CD4-positive, alpha-beta memory T cell (primary cell): ENCODE measurements around the gene FBXO38. TPM values are rescaled to one million over a fixed set of nuclear protein-coding genes. Genes with fewer than 3 reads are reported as not detected.

Experiments used
- CTCF ChIA-PET: fragments of 350-600 bp; sonication (Branson Sonifier 250); formaldehyde crosslinking; loops from one replicate; lab custom pipeline; 2021; ENCODE audit warnings: inconsistent platforms; ENCODE audit not compliant: partially characterized antibody; lab: Charles Lee
- POLR2A ChIA-PET: fragments of 350-600 bp; sonication (Branson Sonifier 250); formaldehyde crosslinking; loops from one replicate; lab custom pipeline; 2021; ENCODE audit not compliant: partially characterized antibody; lab: Charles Lee
- DNase-seq, 5 donors: peaks; one replicate each; pipeline versions ENCODE4 v3.0.0 to v3.0.0-alpha.2; 2020 to 2022; ENCODE audit warnings: mixed read lengths in 1 of 5
- H3K27ac ChIP-seq: one replicate; pipeline ENCODE4 v1.7.0; 2013; ENCODE audit warnings: low read depth, low read length
- H3K27me3 ChIP-seq: 2 replicates; pipeline ENCODE4 v1.7.0; 2013; ENCODE audit warnings: mild to moderate bottlenecking, low read length, moderate library complexity; ENCODE audit not compliant: insufficient read depth
- H3K36me3 ChIP-seq: 2 replicates; pipeline ENCODE4 v1.7.0; 2013; ENCODE audit warnings: mild to moderate bottlenecking, low read length, moderate library complexity; ENCODE audit not compliant: insufficient read depth
- H3K4me1 ChIP-seq: 2 replicates; pipeline ENCODE4 v1.7.0; 2013; ENCODE audit warnings: mild to moderate bottlenecking, low read length, moderate library complexity; ENCODE audit not compliant: insufficient read depth
- H3K4me3 ChIP-seq, 2 donors: one replicate each; pipeline ENCODE4 v1.7.0; 2013; ENCODE audit warnings: low read length in 2 of 2, mild to moderate bottlenecking in 1 of 2
- H3K9me3 ChIP-seq, 2 donors: one replicate each; pipeline ENCODE4 v1.7.0; 2013; ENCODE audit warnings: low read length in 2 of 2, control low read depth in 1 of 2; ENCODE audit not compliant: control insufficient read depth in 1 of 2
- H3K27ac Mint-ChIP-seq, 7 donors: one replicate each; pipeline ENCODE4 v1.8.0; 2020 to 2021; ENCODE audit warnings: mixed read lengths in 7 of 7, mild to moderate bottlenecking in 6 of 7, inconsistent platforms in 3 of 7, moderate library complexity in 3 of 7
- H3K27me3 Mint-ChIP-seq, 2 donors: one replicate each; pipeline ENCODE4 v1.8.0; 2020 to 2021; ENCODE audit warnings: mixed read lengths in 2 of 2
- H3K36me3 Mint-ChIP-seq, 2 donors: one replicate each; pipeline ENCODE4 v1.8.0; 2020 to 2021; ENCODE audit warnings: mixed read lengths in 2 of 2, inconsistent platforms in 1 of 2, mild to moderate bottlenecking in 1 of 2
- H3K4me1 Mint-ChIP-seq, 4 donors: one replicate each; pipeline ENCODE4 v1.8.0; 2020 to 2021; ENCODE audit warnings: mixed read lengths in 4 of 4, mild to moderate bottlenecking in 1 of 4
- H3K4me3 Mint-ChIP-seq, 8 donors: one replicate each; pipeline ENCODE4 v1.8.0; 2020 to 2021; ENCODE audit warnings: mixed read lengths in 8 of 8, mild to moderate bottlenecking in 7 of 8, moderate library complexity in 6 of 8, inconsistent platforms in 3 of 8
- H3K9me3 Mint-ChIP-seq, 8 donors: one replicate each; pipeline ENCODE4 v1.8.0; 2020 to 2021; ENCODE audit warnings: mixed read lengths in 8 of 8, mild to moderate bottlenecking in 5 of 8, inconsistent platforms in 3 of 8, moderate library complexity in 1 of 8
- intact Hi-C: fragments of 100-400 bp; cut with micrococcal nuclease; formaldehyde crosslinking; loops from one replicate; pipeline ENCODE4 v1.15.1; 2023
- polyA plus RNA-seq, 2 donors: library from polyadenylated mRNA; unstranded; fragments of 300-500 nt; fragmentation: Illumina TruSeq; gene quantifications; one replicate each; pipeline ENCODE4 v1.2.3, GENCODE V29; 2021
- total RNA-seq, 2 experiments: library from RNA; stranded (reverse); gene quantifications; one replicate each; pipeline ENCODE4 v1.2.3, GENCODE V29; 2021

The FBXO38 gene
- total and polyA plus RNA-seq, 4 experiments from 2014 or later = 7.6 to 78.3 (median 50.8) TPM

DNA sequence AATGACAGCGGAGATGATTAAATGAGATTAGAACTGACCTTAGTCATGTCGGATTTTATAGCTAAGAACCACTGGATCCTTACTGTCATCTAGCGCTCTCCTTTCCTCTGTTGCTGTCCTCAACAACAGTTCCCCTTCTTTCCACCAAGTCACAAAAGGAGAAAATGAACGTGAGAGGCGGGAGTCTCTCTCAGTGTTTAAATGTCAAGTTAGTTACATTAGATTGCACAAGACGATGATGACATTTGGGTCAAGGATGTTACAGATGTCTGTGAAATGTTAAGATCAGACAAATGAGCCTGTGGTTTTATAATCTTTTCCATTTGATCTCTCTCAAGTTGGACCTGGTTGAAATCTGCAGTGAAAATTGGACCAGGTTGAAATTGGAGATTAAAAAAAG is 53.5 kb downstream of the FBXO38 start:
- H3K4me1 ChIP-seq = no peaks in the 10 kb centered on the region
- no peaks in the 10 kb centered on the region for H3K27me3 Mint-ChIP-seq
- H3K36me3 ChIP-seq = peaks cover 70% of the 10 kb centered on the region
- H3K9me3 ChIP-seq = no peaks in the 10 kb centered on the region
- H3K27ac ChIP-seq = no peak overlapping the region
- ChIA-PET POLR2A (no interaction called here), CTCF (no interaction called here)
- intact Hi-C loops = no loop called here
- peaks cover 54 to 76% of the 10 kb centered on the region in 2 donors for H3K36me3 Mint-ChIP-seq
- DNase-seq = no peak
- H3K27ac Mint-ChIP-seq = peak overlapping the region in 3 of 7 donors; percentile 1 to 12 (median 11)
- H3K4me1 Mint-ChIP-seq = no peaks in the 10 kb centered on the region
- H3K9me3 Mint-ChIP-seq = no peaks in the 10 kb centered on the region
- no peak overlapping the region for H3K4me3 Mint-ChIP-seq
- H3K4me3 ChIP-seq = no peak overlapping the region
- H3K27me3 ChIP-seq = no peaks in the 10 kb centered on the region

DNA sequence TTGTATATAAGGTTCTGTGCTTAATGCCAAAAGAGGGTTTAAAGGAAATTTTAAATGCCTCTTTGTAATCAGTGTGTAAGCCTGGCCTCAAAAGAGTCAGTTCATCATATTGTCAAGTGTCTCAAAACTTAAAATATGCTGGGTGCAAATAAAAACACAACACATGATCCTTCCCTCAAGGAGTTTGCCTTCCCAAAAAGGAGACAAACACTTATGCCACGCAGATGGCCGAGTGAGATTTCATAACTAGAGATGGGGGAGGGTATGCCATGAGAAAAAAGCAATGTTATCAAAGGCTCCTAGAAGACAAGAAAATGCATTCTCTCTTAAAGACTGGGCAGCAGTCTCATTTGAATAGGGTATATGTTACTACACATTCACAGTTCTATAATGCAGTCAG is 55.2 kb downstream of the FBXO38 start:
- Histone ChIP-seq H3K4me3 (no peak overlapping the region), H3K36me3 (peaks cover 60% of the 10 kb centered on the region), H3K4me1 (no peaks in the 10 kb centered on the region), H3K27ac (no peak overlapping the region), H3K9me3 (no peaks in the 10 kb centered on the region), H3K27me3 (no peaks in the 10 kb centered on the region)
- intact Hi-C loops = no loop called here
- Mint-ChIP-seq H3K4me3 (no peak overlapping the region), H3K9me3 (no peaks in the 10 kb centered on the region), H3K27me3 (no peaks in the 10 kb centered on the region), H3K27ac (peak overlapping the region in 3 of 7 donors; percentile 23 to 47 (median 37)), H3K36me3 (peaks cover 47 to 67% of the 10 kb centered on the region in 2 donors), H3K4me1 (peaks cover 0 to under 1% (median 0%) of the 10 kb centered on the region in 4 donors)
- ChIA-PET POLR2A (no interaction called here), CTCF (interaction anchor here (1.6 to 8.9 kb wide), 2 partner anchors 65 to 292 kb away, joined by 4 to 96 read pairs; no protein-coding TSS in a partner anchor)
- no peak for DNase-seq

DNA sequence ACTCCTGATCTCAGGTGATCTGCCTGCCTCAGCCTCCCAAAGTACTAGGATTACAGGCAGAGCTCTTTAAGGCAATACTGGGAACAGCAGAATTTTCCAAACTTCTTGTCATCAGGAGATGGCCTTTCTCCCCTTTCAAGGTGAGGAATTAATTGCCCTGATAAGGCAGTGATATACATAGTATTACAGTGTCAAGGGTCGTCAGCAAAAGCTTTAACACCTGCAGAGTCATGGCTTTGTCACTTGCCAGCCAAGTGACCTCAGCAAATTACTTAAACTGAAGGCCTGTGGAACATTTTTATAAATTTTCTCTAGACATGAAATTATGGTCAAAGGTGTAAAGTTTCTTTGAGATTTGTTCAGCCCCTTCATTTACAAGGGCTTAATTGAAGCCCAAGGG is 59.5 kb downstream of the FBXO38 start:
- ChIA-PET POLR2A (no interaction called here), CTCF (interaction anchor here (0.8 to 8.9 kb wide), 16 partner anchors 10 to 672 kb away, joined by 3 to 96 read pairs (median 6); no protein-coding TSS in a partner anchor)
- H3K4me1 Mint-ChIP-seq = peaks cover 0 to 1% (median 0%) of the 10 kb centered on the region in 4 donors
- peaks cover 37% of the 10 kb centered on the region for H3K36me3 ChIP-seq
- no peak overlapping the region for H3K4me3 Mint-ChIP-seq
- no peak overlapping the region for H3K27ac Mint-ChIP-seq
- no peaks in the 10 kb centered on the region for H3K9me3 Mint-ChIP-seq
- H3K27me3 ChIP-seq = no peaks in the 10 kb centered on the region
- H3K9me3 ChIP-seq = no peaks in the 10 kb centered on the region
- H3K4me3 ChIP-seq = no peak overlapping the region
- peaks cover 33 to 44% of the 10 kb centered on the region in 2 donors for H3K36me3 Mint-ChIP-seq
- no peaks in the 10 kb centered on the region for H3K4me1 ChIP-seq
- no peak for DNase-seq
- H3K27ac ChIP-seq = no peak overlapping the region
- H3K27me3 Mint-ChIP-seq = no peaks in the 10 kb centered on the region
- intact Hi-C loops = no loop called here

DNA sequence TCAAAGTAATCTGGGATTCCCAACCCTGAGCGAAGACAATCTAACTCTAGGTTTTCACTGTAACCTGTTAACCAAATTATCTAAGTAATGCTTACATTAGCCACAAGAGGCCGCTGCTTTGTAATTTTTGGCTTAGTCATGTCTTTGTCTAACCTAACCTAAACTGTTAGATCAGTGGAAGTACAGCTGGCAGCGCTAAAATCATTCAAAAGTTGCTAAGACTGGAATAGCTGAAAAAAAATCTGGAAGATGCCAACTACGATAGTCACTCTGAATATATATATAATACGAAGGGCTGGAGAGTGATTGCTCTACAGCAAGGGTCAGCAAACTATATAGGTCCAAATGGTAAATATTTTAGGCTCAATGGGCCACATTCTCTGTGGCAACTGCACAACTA is 60.2 kb downstream of the FBXO38 start:
- CTCF ChIA-PET = interaction anchor here (1.1 to 8.9 kb wide), 15 partner anchors 9 to 592 kb away, joined by 3 to 96 read pairs (median 6); no protein-coding TSS in a partner anchor
- Mint-ChIP-seq H3K27me3 (no peaks in the 10 kb centered on the region), H3K4me3 (no peak overlapping the region), H3K36me3 (peaks cover 30 to 36% of the 10 kb centered on the region in 2 donors), H3K4me1 (peaks cover 0 to 1% (median 0%) of the 10 kb centered on the region in 4 donors), H3K27ac (no peak overlapping the region), H3K9me3 (no peaks in the 10 kb centered on the region)
- no peak overlapping the region for H3K4me3 ChIP-seq
- peaks cover 29% of the 10 kb centered on the region for H3K36me3 ChIP-seq
- no peaks in the 10 kb centered on the region for H3K9me3 ChIP-seq
- POLR2A ChIA-PET = no interaction called here
- H3K27me3 ChIP-seq = no peaks in the 10 kb centered on the region
- DNase-seq = peak; percentile 42 to 48 (median 43)
- H3K4me1 ChIP-seq = no peaks in the 10 kb centered on the region
- no peak overlapping the region for H3K27ac ChIP-seq
- intact Hi-C loops = loop anchor here (1.0 kb wide), 3 partner anchors 39 to 670 kb away; no protein-coding TSS in a partner anchor

DNA sequence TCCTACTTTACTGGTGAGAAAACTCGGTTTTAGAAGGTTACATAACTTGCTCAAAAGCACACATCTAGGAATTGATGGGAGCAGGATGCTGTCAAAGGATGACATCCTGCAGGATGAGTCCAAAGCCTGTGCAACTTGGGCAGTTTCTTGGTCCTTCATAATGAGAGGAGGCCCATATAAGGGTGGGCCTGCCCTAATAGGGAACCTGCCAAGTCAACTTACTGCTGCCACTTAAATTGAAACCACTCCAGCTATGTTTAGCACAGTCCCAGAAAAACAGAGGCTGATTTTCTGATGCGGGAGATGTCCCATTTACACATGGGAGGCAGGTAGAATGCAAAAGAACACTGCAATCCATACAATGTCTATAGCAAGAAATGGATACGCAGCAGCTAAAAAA is 61.8 kb downstream of the FBXO38 start:
- ChIA-PET CTCF (interaction anchor here (1.4 to 8.9 kb wide), 2 partner anchors 286 to 669 kb away, joined by 3 to 96 read pairs; no protein-coding TSS in a partner anchor), POLR2A (no interaction called here)
- H3K36me3 ChIP-seq = peaks cover 14% of the 10 kb centered on the region
- no peaks in the 10 kb centered on the region for H3K4me1 ChIP-seq
- no peaks in the 10 kb centered on the region for H3K27me3 Mint-ChIP-seq
- no peaks in the 10 kb centered on the region for H3K9me3 Mint-ChIP-seq
- intact Hi-C loops = no loop called here
- H3K27ac Mint-ChIP-seq = no peak overlapping the region
- DNase-seq = no peak
- peaks cover 0 to 1% (median 0%) of the 10 kb centered on the region in 4 donors for H3K4me1 Mint-ChIP-seq
- no peak overlapping the region for H3K27ac ChIP-seq
- no peak overlapping the region for H3K4me3 Mint-ChIP-seq
- no peaks in the 10 kb centered on the region for H3K27me3 ChIP-seq
- H3K36me3 Mint-ChIP-seq = peaks cover 14 to 21% of the 10 kb centered on the region in 2 donors
- no peak overlapping the region for H3K4me3 ChIP-seq
- no peaks in the 10 kb centered on the region for H3K9me3 ChIP-seq

DNA sequence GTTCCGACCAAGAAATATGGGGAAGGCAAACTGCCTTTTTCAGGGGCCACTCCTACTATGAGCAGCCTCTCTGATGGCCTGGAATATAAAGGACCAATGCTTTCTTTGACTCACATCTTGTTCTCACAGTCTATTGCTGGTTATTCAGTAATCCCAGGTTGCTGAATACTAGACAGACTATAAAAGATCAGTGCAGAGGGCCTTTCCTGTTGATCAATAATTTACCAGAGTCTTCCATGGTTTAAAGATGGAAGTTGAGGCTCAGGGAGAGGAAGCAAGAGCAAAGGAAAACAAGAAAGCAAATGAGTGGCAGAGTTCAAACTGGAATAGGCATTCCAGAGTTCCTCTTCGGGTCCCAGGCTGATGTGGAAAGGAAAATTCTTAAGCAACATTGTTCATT is 62.9 kb downstream of the FBXO38 start:
- no peaks in the 10 kb centered on the region for H3K27me3 ChIP-seq
- CTCF ChIA-PET = interaction anchor here (8.9 kb wide), 1 partner anchor 285 kb away, joined by 96 read pairs; no protein-coding TSS in a partner anchor
- POLR2A ChIA-PET = no interaction called here
- Mint-ChIP-seq H3K27me3 (no peaks in the 10 kb centered on the region), H3K9me3 (no peaks in the 10 kb centered on the region), H3K4me1 (peaks cover 0 to 1% (median 0%) of the 10 kb centered on the region in 4 donors), H3K36me3 (peaks cover 7 to 12% of the 10 kb centered on the region in 2 donors), H3K27ac (no peak overlapping the region), H3K4me3 (no peak overlapping the region)
- H3K9me3 ChIP-seq = no peaks in the 10 kb centered on the region
- H3K4me1 ChIP-seq = no peaks in the 10 kb centered on the region
- intact Hi-C loops = no loop called here
- H3K36me3 ChIP-seq = peaks cover 5% of the 10 kb centered on the region
- DNase-seq = no peak
- no peak overlapping the region for H3K27ac ChIP-seq
- H3K4me3 ChIP-seq = no peak overlapping the region

DNA sequence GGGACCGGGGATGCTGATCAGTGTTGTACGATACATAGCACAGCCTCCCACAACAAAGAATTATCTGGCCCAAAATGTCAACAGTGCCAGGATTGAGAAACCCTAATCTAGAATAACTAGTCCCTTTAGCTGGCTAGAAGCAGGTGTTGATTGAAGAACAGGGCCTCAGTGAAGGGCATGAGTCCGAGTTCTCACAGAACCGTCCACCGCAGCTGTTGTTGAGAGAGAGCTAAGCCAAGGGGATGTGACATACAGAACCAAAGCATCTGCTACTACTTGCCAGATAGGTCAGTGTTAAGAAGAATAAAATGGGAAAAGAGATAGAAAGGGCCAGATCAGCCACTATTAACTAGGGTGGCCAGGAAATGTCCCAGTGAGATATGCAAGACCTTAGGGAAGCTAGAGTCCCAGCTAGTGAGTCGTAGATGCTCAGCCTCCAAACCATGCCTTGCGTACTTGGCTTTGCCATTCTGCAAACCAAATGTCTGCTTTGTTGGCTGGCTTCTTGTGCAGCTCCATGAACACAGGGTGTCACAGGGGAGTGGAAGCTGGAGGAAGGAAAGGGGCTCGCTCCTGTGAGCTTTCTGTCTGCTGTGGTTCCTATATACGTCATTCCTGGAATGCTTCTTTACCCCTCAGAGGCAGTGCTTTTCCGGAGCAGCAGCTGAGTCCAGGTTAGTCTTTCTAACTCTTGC is 68.9 kb downstream of the FBXO38 start:
- POLR2A ChIA-PET = interaction anchor here (0.8 kb wide), 1 partner anchor 278 kb away, joined by 3 read pairs; no protein-coding TSS in a partner anchor
- H3K4me3 Mint-ChIP-seq = no peak overlapping the region
- no peak overlapping the region for H3K27ac ChIP-seq
- no peak overlapping the region for H3K4me3 ChIP-seq
- H3K27ac Mint-ChIP-seq = no peak overlapping the region
- peaks cover 1 to 9% of the 10 kb centered on the region in 2 donors for H3K27me3 Mint-ChIP-seq
- no peaks in the 10 kb centered on the region for H3K4me1 ChIP-seq
- H3K36me3 ChIP-seq = no peaks in the 10 kb centered on the region
- DNase-seq = no peak
- H3K9me3 ChIP-seq = no peaks in the 10 kb centered on the region
- no peaks in the 10 kb centered on the region for H3K9me3 Mint-ChIP-seq
- intact Hi-C loops = no loop called here
- no peaks in the 10 kb centered on the region for H3K36me3 Mint-ChIP-seq
- peaks cover 0 to 1% (median under 1%) of the 10 kb centered on the region in 4 donors for H3K4me1 Mint-ChIP-seq
- CTCF ChIA-PET = interaction anchor here (0.9 to 1.1 kb wide), 2 partner anchors 9 to 11 kb away, joined by 3 to 6 read pairs; no protein-coding TSS in a partner anchor
- H3K27me3 ChIP-seq = no peaks in the 10 kb centered on the region
